Coronary artery (tissue), 2 donors: ENCODE measurements around the gene PBX1.

Experiments
- DNase-seq: peaks from one replicate; pipeline ENCODE4 v3.0.0-alpha.2; 2017; ENCODE audit warnings: low spot score
- H3K27ac ChIP-seq, 2 donors: fragments of 200-600 bp; sonication (generic); one replicate each; pipeline ENCODE4 v1.5.1; 2016 to 2019
- H3K4me3 ChIP-seq: fragments of 200-600 bp; sonication (generic); 2 replicates; pipeline ENCODE4 v1.5.1; 2016; ENCODE audit warnings: mild to moderate bottlenecking, moderate library complexity
- CTCF ChIP-seq: fragments of 200-600 bp; sonication (generic); IDR thresholded peaks from one replicate; pipeline ENCODE4 v1.5.1; 2019; ENCODE audit warnings: antibody characterized with exemption

Gene PBX1

DNA sequence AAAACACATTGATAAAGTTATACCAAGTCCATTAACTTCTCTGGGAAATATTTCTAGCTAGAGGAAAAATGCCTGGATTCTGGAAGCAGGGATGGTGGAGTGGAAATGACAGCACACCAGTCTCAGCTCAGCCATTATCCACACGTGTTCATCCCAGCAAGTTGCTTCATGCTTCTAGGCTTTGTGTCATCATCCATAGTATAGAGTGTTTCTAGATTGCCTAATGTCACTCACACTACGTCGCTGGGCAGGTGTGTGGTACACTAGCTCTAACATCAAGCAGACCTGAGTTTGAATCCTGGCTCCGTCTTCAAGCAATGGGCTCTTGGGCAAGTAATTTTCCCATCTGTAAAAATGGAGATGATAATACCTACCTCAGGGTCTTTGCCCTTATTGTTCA, 326.3 kb downstream of the PBX1 start:
- Histone ChIP-seq H3K4me3 (no peak overlapping the region), H3K27ac (no peak overlapping the region)
- no peak for TF ChIP-seq CTCF
- DNase-seq = no peak

DNA sequence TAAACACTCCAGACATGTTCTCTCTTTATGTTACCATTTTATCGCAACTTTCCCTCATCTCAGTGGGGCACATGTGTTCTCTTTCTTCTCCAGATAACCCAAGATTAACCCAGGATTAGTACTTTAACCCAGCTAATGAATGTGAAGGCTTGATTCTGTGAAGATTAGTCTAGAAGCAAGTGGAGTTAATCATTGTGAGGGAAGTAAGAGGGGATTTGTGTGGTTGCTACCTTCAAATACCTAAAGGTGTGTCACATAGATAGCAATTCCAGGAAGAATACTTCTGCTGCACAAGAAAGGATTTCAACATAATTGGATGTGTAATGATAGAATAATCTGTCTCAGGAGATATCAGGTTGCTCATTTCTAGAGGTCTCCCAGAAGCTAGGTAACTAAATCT, 327.1 kb downstream of the PBX1 start:
- DNase-seq = no peak
- no peak overlapping the region for H3K27ac ChIP-seq
- no peak overlapping the region for H3K4me3 ChIP-seq
- TF ChIP-seq CTCF = no peak

- H3K4me3 ChIP-seq = no peak overlapping the region
- no peak for TF ChIP-seq CTCF
- no peak overlapping the region for H3K27ac ChIP-seq
- DNase-seq = no peak
Measured at GRCh38 chr1:164891615-164892014, 332.6 kb downstream of the PBX1 start.

DNA sequence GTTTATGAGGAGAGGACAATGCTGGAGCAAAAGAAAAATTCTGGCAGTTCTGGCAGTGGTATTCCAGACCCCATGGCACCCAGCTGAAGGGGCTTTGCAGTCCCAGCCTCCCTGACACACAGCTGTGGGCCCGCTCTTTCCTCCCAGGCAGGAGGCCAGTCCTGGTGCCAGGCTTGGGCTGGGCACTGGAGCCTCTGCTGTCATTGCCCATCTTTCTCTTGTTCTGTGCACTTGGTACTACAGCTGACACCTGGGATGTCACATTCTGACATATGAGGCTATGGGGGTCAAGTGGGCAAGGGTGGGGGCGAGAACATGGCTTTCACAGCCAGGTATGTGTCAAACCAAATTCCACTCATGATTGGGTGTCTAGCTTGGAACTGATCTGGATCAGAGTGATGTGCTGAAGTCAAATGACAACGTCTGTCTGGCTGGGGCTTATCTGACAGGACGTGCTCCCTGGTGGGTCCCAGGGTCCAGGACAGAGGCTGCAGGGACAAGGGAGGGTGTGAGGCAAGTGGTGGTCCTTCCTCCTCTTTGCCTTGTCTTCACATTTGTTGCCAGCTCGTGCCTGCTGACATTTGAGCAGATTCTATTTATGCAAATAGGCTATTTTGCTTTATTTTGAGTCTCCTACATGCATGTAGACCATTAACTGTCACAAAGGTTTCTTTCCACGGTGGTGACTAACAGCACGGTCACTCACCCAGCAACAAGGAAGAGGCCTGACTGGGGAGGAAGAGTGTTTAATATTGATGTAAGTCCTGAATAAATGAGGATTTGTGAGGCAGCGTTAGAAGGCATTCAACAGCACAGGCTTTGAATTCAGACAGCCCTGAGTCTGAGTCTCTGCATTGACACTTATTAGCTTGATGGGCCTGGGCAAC, 336.3 kb downstream of the PBX1 start:
- no peak for DNase-seq
- TF ChIP-seq CTCF = no peak
- Histone ChIP-seq H3K4me3 (no peak overlapping the region), H3K27ac (no peak overlapping the region)

- no peak for TF ChIP-seq CTCF
- Histone ChIP-seq H3K4me3 (no peak overlapping the region), H3K27ac (no peak overlapping the region)
- DNase-seq = no peak
Measured at GRCh38 chr1:164901031-164901430, 342.0 kb downstream of the PBX1 start.
